ENCODE results near the gene PROM1. TPM values are rescaled to one million over a fixed set of nuclear protein-coding genes. Genes with fewer than 3 reads are reported as not detected.
A peak's percentile ranks its signal among the peaks of the same experiment; 100 is the strongest.

Gene PROM1
- total and polyA plus RNA-seq, 12 donors = 1.2 to 19.3 (median 3.4) TPM

- H3K9me3 ChIP-seq = peaks cover 0 to 10% (median 0%) of the 10 kb centered on the region in 11 donors
- intact Hi-C loops (cut with DNase I) = no loop called here
- no peak for TF ChIP-seq CTCF (IDR thresholded peaks at IDR 0.05)
- H3K4me1 ChIP-seq = no peaks in the 10 kb centered on the region
- no peak for DNase-seq
- 83 to 85% methylated on average over 11 of the region's 11 CpGs for WGBS, 2 donors
- peaks cover 0 to 11% (median 0%) of the 10 kb centered on the region in 9 donors for H3K36me3 ChIP-seq
- no peak overlapping the region for H3K4me3 ChIP-seq
- H3K27ac ChIP-seq = no peak overlapping the region
- no peaks in the 10 kb centered on the region for H3K27me3 ChIP-seq
- no peak for ATAC-seq
Observed at GRCh38 chr4:15968551-15969300, 115.1 kb downstream of the PROM1 start.

- WGBS, 2 donors = 86 to 88% methylated on average over 5 of the region's 5 CpGs
- intact Hi-C loops (cut with DNase I) = no loop called here
Observed at GRCh38 chr4:15965325-15965724, 118.5 kb downstream of the PROM1 start.

GRCh38 chr4:15964159-15964558 lies 119.7 kb downstream of the PROM1 start:
- peaks cover 0 to 10% (median 0%) of the 10 kb centered on the region in 11 donors for H3K9me3 ChIP-seq
- peaks cover 0 to 20% (median 8%) of the 10 kb centered on the region in 9 donors for H3K4me1 ChIP-seq
- no peak for ATAC-seq
- intact Hi-C loops (cut with DNase I) = loop anchor here in 5 of 10 donors (5.0 kb wide), 1 partner anchor 38 kb away; no protein-coding TSS in a partner anchor
- H3K27me3 ChIP-seq = no peaks in the 10 kb centered on the region
- TF ChIP-seq CTCF (IDR thresholded peaks at IDR 0.05) = no peak
- H3K36me3 ChIP-seq = peaks cover 0 to 9% (median 0%) of the 10 kb centered on the region in 9 donors
- no peak overlapping the region for H3K4me3 ChIP-seq
- H3K27ac ChIP-seq = no peak overlapping the region
- WGBS, 2 donors = 76 to 81% methylated on average over 5 of the region's 5 CpGs
- no peak for DNase-seq

More at GRCh38 chr4:15965325-15965724, 118.5 kb downstream of the PROM1 start:
- no peak overlapping the region for H3K27ac ChIP-seq
- H3K4me1 ChIP-seq = peaks cover 0 to 20% (median 8%) of the 10 kb centered on the region in 9 donors
- no peak for TF ChIP-seq CTCF (IDR thresholded peaks at IDR 0.05)
- H3K27me3 ChIP-seq = no peaks in the 10 kb centered on the region
- H3K36me3 ChIP-seq = peaks cover 0 to 11% (median 0%) of the 10 kb centered on the region in 9 donors
- no peak overlapping the region for H3K4me3 ChIP-seq
- no peak for DNase-seq
- peaks cover 0 to 10% (median 0%) of the 10 kb centered on the region in 11 donors for H3K9me3 ChIP-seq
- ATAC-seq = no peak

GRCh38 chr4:15963576-15963975 lies 120.2 kb downstream of the PROM1 start:
- peaks cover 0 to 10% (median 0%) of the 10 kb centered on the region in 11 donors for H3K9me3 ChIP-seq
- peak in 1 of 8 donors; percentile 22 for ATAC-seq
- no peak overlapping the region for H3K27ac ChIP-seq
- no peak for DNase-seq
- H3K27me3 ChIP-seq = no peaks in the 10 kb centered on the region
- WGBS, 2 donors = 69 to 73% methylated on average over 4 of the region's 4 CpGs
- intact Hi-C loops (cut with DNase I) = loop anchor here in 5 of 10 donors (5.0 kb wide), 1 partner anchor 39 kb away; no protein-coding TSS in a partner anchor
- no peak for TF ChIP-seq CTCF (IDR thresholded peaks at IDR 0.05)
- peaks cover 0 to 20% (median 8%) of the 10 kb centered on the region in 9 donors for H3K4me1 ChIP-seq
- no peak overlapping the region for H3K4me3 ChIP-seq
- H3K36me3 ChIP-seq = peaks cover 0 to 3% (median 0%) of the 10 kb centered on the region in 9 donors

Data from heart right ventricle (tissue), 16 donors.